NCI-H1694 treated with DMSO at 0.1 percent for 48 hours (cell line): ENCODE results near the gene TMEM218.
"Not testable (repeated sequence)": the region's sequence is repeated elsewhere in the genome, so short reads cannot be mapped to it uniquely, and the experiment has no call there.

Experiments used
- DNase-seq: peaks from one replicate; lab custom pipeline; 2025; lab: John Stamatoyannopoulos, UW

The TMEM218 gene

GRCh38 chr11:125075242-125075625, 36.2 kb downstream of the TMEM218 start:
- DNase-seq: no peak

DNA sequence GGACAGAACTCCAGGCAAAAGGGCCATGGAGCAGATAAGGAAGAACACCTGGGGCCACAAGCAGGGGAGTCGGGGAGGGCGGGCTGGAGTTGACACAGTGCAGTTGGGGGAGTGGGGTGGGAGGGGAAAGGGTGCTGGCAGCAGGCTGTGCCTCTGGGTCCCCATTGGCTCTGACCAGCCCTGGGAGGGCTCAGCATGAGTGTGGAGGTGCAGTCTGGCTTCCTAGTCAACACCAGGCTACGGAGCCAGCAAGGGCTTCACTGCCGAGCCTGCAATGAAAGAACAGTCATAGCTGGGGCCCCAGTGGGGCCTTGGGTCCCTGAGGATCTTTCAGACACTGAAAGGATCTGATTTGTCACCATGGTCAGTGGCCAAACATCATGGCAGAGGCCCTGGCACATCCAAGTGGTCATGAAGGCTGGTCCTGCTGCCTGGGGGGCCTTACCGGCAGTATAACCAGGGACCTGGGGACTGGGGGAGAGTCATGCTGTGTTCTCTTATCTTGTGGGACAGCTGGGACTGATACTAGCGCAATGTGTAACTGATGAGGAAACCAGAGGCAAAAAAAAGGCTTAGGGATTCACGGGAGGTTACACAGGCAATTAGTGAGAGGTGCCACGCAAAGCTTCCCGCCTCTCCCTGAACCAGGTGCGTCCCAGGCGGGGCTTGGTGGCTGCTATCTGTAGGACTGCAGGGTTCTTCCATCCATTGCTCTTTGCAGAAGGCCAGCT, 36.8 kb downstream of the TMEM218 start:
- no peak for DNase-seq

GRCh38 chr11:125073616-125074483, 37.6 kb downstream of the TMEM218 start:
- no peak for DNase-seq

GRCh38 chr11:125072961-125073590, 38.4 kb downstream of the TMEM218 start:
- DNase-seq: no peak

DNA sequence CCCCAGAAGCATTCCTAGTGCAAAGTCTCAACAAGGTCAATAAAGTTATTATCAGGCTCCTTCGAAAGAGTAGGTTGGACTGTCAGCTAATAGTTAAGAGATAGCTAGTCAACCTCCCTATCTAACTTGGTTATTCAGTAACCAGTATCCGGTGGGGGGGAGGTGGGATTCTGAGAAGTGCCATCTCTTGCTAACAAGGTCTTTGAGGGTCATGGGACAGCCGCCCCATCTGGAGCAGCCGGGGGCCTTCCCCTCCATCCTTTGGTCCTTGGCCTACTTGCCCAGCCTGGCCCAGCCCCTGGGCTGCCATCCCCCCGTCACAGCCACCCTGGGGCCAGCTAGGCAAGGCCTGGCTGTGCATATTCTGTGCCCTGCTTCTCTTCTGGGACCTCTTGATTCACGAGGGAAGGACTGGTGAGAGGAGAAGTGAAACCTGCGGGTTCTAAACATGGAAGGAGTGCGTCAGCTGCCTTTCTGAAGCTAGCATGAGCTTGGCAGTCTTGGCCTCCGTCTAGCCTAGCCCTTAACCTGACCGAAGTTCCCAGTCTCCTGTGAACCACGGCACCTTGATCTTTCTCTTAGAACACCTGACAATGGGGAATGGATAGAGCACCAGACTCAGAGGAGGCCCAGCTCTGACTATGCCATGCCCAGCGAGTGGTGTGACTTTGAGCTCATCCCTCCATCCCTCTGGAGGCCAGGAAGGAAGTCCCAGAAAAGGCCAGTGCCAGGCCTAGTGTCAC, 39.0 kb downstream of the TMEM218 start:
- no peak for DNase-seq

- DNase-seq: no peak
These were observed 39.6 kb downstream of the TMEM218 start for GRCh38 chr11:125071846-125072217.

DNA sequence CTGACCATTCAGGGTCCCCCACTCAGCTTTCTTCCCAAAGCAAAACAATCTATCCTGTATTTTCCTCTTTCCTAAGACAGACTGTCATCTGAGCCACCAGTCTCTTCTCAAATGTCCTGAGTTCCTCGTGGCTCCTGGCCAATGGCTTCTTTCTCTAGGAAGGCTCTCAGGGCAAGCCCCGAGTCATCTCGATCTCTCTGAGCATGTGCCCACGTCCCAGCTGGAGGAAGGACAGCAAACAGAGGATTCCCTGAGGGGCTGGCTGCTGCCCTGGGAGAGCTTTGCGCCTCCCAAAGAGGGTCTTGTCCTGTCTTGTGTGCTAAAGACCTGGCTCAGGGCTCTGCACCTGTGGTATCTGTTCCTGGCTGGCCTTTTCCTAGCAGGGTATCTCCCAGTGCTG, 40.0 kb downstream of the TMEM218 start:
- no peak for DNase-seq

- DNase-seq: no peak
These were observed 40.6 kb downstream of the TMEM218 start for GRCh38 chr11:125070699-125071254.

DNA sequence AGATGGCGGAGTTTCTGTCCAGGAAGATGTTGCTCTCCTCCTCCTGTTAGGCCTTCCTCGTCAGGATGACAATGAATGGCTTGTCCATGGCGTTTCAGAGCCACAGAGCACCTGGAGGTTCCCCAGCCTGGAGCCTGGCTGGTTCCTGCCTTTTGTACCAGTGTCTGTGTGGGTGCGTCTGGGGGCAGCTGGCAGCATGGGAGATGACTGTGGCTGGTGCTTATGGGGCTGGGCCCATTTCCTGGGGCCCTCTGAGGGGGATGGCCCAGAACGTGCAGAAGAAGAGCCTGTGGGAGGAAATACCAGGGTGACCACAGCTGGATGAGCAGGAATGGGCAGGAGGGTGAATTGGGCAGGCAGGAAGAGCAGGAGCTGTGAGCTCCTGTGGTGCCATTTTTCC, 41.6 kb downstream of the TMEM218 start:
- DNase-seq: no peak

GRCh38 chr11:125069008-125069407, 42.4 kb downstream of the TMEM218 start:
- no peak for DNase-seq

DNA sequence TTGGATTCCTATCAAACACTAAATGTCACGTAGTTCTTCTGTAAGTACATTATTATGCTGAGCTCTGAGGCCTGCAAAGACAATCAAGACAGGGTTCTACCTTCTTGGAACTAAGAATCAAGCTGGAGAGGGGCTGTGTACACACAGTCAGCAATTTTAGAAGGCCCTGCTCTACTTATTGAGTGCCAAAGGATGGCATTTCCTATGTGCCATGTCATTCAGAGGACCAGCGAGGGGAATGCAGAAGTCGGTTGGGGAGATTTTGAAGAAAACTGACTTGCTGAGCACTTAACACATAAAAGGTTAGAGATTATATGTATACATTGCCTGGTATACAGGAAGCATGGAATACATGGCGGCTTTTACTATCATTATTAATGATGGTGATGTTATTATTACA, 43.1 kb downstream of the TMEM218 start:
- DNase-seq: no peak

DNA sequence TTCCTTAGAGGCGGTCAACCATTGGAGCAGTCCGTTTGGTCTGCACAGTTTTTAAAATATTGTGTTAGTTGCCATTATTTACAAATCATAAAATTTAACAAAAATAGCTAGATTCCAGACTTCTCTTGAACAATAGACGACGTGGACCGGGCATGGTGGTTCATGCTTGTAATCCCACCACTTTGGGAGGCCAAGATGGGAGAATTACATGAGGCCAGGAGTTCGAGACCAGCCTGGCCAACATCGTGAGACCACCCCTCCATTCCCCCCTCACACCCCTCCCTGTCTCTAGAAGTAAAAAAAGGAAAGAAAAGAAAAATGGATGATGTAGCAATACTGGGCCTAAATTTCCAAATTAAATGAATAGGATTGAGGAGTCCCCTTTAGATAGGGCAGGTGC, 47.4 kb downstream of the TMEM218 start:
- DNase-seq: no peak

DNA sequence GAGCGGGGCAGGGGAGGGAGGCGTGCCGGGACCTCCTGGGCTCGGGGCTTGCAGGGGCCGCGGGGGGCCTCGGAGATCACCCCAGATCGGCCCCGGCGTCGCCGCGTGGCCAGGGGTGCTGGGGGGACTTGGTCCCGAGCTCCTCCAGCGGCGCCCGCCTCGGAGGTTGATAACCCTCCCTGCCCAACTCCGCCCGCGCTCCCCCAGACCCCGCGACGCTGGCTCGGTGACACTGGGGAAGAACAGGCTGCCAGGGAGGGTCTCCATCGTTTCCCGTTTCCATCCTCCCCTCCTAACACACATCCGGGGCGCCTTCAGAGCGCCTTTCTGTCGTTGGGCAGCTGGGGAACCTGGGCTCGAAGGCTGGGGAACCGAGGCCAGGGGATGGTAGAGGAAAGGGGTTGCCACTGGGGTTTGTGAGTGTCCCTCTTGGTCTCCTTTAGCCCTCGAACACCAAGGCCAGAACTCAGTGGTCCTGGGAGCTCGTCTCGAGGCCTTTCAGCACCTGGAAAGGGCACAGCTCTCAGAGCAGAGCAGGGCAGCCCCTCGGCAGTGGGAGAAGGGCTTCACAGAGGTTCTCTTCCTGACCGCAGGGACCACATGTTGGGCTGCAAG, 47.9 kb downstream of the TMEM218 start:
- DNase-seq: no peak

GRCh38 chr11:125062931-125063428, 48.4 kb downstream of the TMEM218 start, which contains the start of gene SLC37A2:
TSS of gene SLC37A2 (plus strand) at chr11:125063305. CDS start at chr11:125063368, 63 bp downstream.
- DNase-seq: no peak

- no peak for DNase-seq
These were observed 49.1 kb downstream of the TMEM218 start for GRCh38 chr11:125062218-125062930.

- no peak for DNase-seq
These were observed 50.1 kb downstream of the TMEM218 start for GRCh38 chr11:125061281-125061680.

DNA sequence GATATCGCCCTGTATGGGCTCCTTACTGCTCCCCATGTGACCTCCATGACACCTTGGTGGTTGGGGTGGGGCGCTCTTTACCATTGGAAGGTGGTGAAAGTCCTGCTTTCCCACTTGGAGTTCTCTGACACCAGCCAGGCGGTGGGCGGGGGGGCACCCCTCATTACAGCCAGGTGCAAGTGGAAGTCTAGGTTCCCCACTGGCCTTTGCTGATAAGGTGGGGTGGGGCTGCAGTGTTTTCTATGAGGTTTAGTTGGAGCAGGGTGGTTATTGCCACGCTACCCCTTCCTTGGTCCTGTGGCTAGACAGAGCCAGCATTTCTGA, 53.8 kb downstream of the TMEM218 start:
- DNase-seq: no peak

- no peak for DNase-seq
These were observed 54.3 kb downstream of the TMEM218 start for GRCh38 chr11:125056931-125057692.

DNA sequence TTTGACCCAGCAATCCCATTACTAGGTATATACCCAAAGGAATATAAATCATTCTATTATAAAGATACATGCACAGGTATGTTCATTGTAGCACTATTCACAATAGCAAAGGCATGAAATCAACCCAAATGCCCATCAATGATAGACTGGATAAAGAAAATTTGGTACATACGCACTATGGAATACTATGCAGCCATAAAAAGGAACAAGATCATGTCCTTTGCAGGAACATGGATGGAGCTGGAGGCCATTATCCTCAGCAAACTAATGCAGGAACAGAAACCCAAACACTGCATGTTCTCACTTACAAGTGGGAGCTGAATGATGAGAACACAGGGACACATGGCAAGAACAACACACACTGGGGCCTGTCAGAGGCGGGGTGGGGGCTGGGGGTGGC, 55.3 kb downstream of the TMEM218 start:
- DNase-seq: not testable (repeated sequence)
